Right kidney (tissue), 9 donors: ENCODE results near the gene GUCY1A1.
"Not testable (repeated sequence)": the region's sequence is repeated elsewhere in the genome, so short reads cannot be mapped to it uniquely, and the experiment has no call there.

ENCODE experiments used
- DNase-seq: peaks from one replicate; pipeline ENCODE4 v3.0.0-alpha.2; 2016
- long read RNA-seq, 8 donors: transcript quantifications; one replicate each; lab custom pipeline, GENCODE V29; 2026

The GUCY1A1 gene
- long read RNA-seq, donor 1, full-length matches to known transcripts = 11 of 24 reads
- long read RNA-seq, donor 1, partial matches to known transcripts = 13 of 24 reads
- long read RNA-seq, donor 1, other reads (novel, unspliced or antisense) = 0 of 24 reads
- long read RNA-seq, donor 2, transcript GUCY1A1-209 (6 exons, 1,540 nt) = major isoform, 5 of 10 reads
- long read RNA-seq, donor 2, partial matches to known transcripts = 0 of 10 reads
- long read RNA-seq, donor 2, other reads (novel, unspliced or antisense) = 0 of 10 reads
- long read RNA-seq, donor 3, partial matches to known transcripts = 7 of 9 reads
- long read RNA-seq, donor 3, other reads (novel, unspliced or antisense) = 0 of 9 reads
- long read RNA-seq, donor 4, partial matches to known transcripts = 15 of 18 reads
- long read RNA-seq, donor 4, other reads (novel, unspliced or antisense) = 0 of 18 reads
- long read RNA-seq, donor 5, partial matches to known transcripts = 22 of 25 reads
- long read RNA-seq, donor 5, other reads (novel, unspliced or antisense) = 0 of 25 reads
- long read RNA-seq, donor 6, full-length matches to known transcripts = 10 of 21 reads
- long read RNA-seq, donor 6, partial matches to known transcripts = 11 of 21 reads
- long read RNA-seq, donor 6, other reads (novel, unspliced or antisense) = 0 of 21 reads
- long read RNA-seq, donor 7, transcript GUCY1A1-209 (6 exons, 1,540 nt) = major isoform, 9 of 47 reads
- long read RNA-seq, donor 7, partial matches to known transcripts = 31 of 47 reads
- long read RNA-seq, donor 7, other reads (novel, unspliced or antisense) = 0 of 47 reads
- long read RNA-seq, donor 8, partial matches to known transcripts = 20 of 28 reads
- long read RNA-seq, donor 8, other reads (novel, unspliced or antisense) = 0 of 28 reads

- no peak for DNase-seq
These were observed at the start of gene GUCY1A1 for GRCh38 chr4:155666344-155667221. TSS of gene GUCY1A1 (plus strand) at chr4:155666848. CDS start at chr4:155696868, 30,020 bp downstream.

GRCh38 chr4:155617296-155617695 lies 49.4 kb upstream of the GUCY1A1 start:
- DNase-seq = no peak

- no peak for DNase-seq
These were observed 48.3 kb upstream of the GUCY1A1 start for GRCh38 chr4:155618183-155618838.

- DNase-seq = no peak
These were observed 46.0 kb upstream of the GUCY1A1 start for GRCh38 chr4:155620637-155621036.

GRCh38 chr4:155624478-155624877 lies 42.2 kb upstream of the GUCY1A1 start:
- no peak for DNase-seq

GRCh38 chr4:155626561-155626960 lies 40.1 kb upstream of the GUCY1A1 start:
- no peak for DNase-seq

- DNase-seq = no peak
These were observed 37.3 kb upstream of the GUCY1A1 start for GRCh38 chr4:155629183-155629825.

GRCh38 chr4:155629956-155630355 lies 36.7 kb upstream of the GUCY1A1 start:
- DNase-seq = no peak

GRCh38 chr4:155632310-155632840 lies 34.3 kb upstream of the GUCY1A1 start:
- no peak for DNase-seq

GRCh38 chr4:155638195-155638965 lies 28.3 kb upstream of the GUCY1A1 start:
- no peak for DNase-seq

GRCh38 chr4:155639704-155640523 lies 26.7 kb upstream of the GUCY1A1 start:
- DNase-seq = no peak

- no peak for DNase-seq
These were observed 25.9 kb upstream of the GUCY1A1 start for GRCh38 chr4:155640751-155641150.

GRCh38 chr4:155643087-155643486 lies 23.6 kb upstream of the GUCY1A1 start:
- no peak for DNase-seq

- no peak for DNase-seq
These were observed 20.6 kb upstream of the GUCY1A1 start for GRCh38 chr4:155646001-155646400.

- not testable (repeated sequence) for DNase-seq
These were observed 15.9 kb upstream of the GUCY1A1 start for GRCh38 chr4:155650785-155651184.

- DNase-seq = no peak
These were observed 13.6 kb upstream of the GUCY1A1 start for GRCh38 chr4:155653052-155653451.

GRCh38 chr4:155656025-155656424 lies 10.6 kb upstream of the GUCY1A1 start:
- DNase-seq = no peak

GRCh38 chr4:155657169-155657568 lies 9.5 kb upstream of the GUCY1A1 start:
- DNase-seq = no peak
